GM19023 (cell line): ENCODE results near the gene MMP3.

Experiments used
- ATAC-seq: cut with Tn5 transposase; IDR thresholded peaks from one replicate; pipeline ENCODE4 v1.9.1; 2021; ENCODE audit warnings: mild to moderate bottlenecking, moderate library complexity; ENCODE audit not compliant: unreplicated experiment

The MMP3 gene

DNA sequence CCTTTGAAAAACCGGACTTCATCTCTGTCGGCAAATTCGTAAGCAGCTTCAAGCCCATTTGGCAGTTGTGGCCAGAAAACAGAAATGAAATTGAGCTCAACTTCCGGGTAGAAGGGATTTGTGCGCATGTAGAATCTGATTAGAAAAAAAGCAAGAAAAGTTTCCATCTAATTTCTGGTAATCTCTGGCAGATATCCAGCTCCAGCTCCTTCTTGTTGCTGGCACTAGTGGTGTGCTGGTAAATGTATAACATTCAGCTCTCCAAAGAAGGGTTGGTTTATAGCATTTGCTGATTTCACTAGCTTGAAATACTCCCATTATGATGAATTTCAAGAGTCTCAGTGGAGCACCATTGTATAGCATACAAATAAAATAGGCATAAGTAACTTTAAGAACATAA lies 50.8 kb downstream of the MMP3 start:
- ATAC-seq: no peak

DNA sequence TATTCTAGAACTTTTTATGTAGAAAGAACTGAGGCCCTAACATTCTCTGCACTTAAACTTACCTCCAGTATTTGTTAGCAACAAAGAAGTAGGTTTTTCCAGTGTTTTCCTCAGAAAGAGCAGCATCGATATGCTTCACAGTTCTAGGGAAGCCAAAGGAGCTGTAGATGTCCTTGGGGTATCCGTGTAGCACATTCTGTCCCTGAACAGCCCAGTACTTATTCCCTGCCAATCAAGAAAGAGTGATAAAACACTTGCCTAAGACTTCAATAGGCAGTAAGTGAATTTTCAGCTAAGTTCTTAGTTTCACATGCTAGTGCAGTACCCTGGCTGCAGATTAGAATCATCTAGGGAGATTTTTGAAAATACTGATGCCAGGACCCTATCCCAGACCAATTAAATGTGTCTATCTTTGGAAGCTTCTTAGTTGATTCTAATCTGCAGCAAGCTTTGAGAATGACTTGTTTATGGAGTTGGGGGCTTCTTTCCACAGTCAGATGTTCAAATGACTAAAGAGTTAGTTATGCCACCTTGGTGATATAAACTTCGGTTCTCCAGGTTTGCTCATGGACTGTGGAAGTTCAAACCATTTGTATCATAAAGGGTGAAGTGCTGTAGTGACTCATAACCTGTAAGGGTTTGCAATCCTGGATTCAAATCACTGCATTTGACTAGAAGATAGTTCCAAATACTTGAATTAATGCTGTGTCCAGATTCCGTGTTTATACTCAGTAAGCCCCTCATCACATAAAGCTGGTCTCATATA lies 52.0 kb downstream of the MMP3 start:
- no peak for ATAC-seq

DNA sequence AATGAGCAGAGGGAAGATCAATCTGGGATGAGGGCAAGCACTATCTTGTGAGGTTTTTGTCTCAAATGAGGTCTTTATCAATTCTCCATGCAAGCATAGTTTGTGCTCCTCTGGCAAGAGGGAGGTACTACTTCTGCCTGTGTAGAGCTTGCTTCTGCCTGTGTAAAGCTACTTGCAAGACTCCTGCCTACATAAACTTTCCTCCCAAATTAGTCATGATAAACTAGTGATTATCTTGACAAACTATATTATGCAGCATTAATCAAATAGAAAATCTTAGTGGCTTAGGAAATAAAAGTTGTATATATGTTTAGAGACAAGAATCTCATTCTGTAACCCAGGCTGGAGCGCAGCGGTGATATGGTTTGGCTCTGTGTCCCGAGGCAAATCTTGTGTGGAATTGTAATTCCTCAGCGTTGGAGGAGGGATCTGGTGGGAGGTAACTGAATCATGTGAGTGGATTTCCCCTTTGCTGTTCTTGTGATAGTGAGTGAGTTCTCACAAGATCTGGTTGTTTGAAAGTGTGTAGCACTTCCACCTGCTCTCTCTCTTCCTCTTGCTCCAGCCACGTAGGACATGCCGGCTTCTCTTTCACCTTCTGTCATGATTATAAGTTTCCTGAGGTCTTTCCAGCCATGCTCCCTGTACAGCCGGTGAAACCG lies 54.9 kb downstream of the MMP3 start:
- no peak for ATAC-seq
